Measurements from ENCODE around the gene CMTM8.
A peak's percentile ranks its signal among the peaks of the same experiment; 100 is the strongest.

CMTM8 gene

DNA sequence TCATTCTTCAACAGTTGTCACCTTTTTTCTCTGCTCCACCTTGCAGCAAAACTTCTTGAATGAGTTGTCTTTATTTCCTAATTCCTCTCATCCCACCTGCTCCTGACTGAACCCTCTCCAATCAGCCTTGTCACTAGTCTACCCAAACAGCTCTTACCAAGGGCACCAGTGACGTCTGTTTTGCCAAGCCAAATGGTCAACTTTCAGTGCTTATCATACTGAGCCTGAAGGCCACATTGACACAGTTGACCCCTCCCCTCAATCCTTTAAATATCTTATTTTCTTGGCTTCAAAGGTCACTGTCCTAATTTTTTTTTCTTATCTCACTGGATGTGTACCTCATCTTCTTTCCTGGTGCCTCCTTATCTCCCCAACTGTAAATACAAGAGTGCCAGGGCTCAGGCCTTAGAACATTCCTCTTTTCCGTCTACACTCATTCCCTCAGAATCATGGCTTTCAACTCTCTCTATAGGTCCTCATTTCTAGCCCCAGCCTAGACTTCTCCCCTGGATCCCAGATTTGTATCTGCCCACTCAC lies 43.2 kb downstream of the CMTM8 start:
- no peak for DNase-seq

DNA sequence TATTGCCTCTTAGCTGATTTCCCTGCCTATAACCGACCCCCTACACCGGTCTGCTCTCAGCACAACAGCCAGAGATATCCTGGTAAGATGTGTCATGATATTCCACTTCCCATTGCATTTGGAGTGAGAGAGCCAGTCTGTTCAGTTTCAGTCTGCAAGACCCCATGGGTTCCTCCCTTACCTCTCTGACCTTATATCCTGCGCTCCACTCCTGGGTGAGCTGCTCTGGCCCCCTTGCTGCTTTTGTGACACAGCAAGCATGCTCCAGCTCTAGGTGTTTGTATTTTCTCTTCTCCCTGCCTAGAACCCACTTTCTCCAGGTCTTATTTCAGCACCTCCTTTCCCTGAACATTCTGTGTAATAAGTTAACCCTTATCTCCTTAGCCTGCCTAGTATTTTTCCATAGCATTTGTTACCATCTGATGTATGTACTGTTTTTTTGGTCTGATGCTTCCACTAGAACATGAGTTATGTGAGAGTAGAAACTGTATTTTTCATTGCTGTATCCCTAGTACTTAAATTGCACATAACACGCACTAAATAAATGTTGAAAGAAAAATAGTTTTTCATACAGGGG lies 44.2 kb downstream of the CMTM8 start:
- DNase-seq, result no peak

DNA sequence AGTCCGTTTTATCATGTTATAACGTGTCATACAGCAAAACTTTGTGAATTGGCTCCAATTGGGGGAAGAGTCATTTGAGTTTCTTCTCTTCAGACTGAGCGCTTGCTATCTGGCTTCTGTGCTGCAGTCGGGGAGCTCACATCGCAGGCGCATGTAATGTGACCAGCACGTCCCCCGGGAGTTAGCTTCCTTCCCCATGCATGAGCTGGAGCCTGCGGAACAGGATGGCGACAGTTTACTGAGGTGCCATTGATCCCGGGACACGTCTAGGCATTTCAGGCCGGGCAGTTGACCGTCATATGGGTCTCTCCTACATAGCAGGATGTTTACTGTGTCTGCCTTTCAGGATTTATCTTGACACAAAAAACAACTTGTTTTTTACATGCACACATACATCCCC lies 44.8 kb downstream of the CMTM8 start:
- DNase-seq, result no peak

DNA sequence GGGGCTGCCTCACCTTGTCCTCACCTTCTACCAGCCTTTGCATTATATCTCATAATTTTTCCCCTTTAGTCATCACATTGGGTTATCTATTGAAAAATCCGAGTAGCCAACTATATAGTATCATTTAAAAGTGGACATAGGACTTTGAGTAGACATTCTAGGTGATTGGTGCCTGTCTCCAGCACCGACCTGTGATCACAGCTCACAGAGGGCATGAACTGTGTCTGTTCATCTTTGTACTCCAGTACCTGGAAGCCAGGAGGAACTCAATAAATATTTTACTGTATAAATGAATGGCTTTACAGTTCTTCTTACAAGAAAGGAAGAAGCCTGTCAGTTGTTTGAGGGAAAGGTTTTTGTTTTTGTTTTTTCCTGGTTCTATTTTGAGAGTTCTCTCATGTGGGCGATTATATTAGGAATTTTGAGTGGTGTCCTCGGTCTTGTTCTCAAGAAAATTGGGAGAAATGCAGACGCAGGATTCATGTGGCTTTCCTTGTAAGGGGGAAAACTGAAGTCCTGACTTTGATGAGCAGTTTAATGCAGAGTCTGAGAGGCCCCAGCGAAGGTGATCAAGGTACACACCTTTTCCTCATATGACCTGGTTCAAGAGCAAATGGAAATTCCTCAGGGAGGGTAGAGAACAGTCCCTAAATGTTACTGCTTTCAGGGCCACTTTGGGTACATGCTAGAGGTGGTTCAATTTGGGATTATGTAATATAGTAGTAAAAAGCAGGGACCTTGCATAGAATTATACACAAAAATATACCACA lies 46.1 kb downstream of the CMTM8 start:
- no peak for DNase-seq

DNA sequence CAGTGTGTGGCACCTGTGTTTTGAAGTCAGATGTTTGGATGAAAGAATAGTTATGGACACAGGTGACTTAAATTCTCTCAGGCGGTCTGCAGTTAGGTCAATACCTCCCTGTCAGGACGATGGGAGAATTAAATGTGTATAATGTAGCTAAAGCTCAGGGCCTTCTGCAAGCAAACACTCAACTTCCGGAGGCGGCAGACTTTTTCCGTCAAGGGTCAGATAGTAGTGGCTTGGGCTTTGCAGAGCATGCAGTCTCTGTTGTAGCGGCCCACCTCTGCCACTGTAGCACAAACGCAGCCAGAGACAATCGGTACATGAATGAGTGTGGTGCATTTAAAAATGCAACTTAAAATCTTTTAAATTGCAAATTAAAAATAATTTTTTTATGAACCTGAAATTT lies 47.4 kb downstream of the CMTM8 start:
- no peak for DNase-seq

DNA sequence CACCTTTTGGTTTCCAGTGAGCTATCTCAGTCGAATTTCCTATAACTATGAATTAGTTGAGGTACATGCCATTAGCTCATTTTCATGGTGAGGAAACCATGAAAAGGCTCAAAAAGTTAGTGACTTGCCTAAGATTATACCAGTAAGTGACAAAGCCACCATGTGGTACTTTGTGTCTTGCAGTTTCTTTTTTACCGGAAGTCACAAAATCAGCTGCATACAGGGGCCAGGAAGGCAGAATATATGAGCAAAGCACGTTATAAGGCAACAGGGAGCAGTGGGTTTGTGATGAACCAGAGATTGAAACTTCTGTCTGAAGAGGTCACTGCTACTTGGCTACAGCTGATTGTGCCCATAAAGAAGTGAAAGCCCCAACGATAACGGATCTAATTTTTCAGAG lies 50.3 kb downstream of the CMTM8 start:
- no peak for DNase-seq

DNA sequence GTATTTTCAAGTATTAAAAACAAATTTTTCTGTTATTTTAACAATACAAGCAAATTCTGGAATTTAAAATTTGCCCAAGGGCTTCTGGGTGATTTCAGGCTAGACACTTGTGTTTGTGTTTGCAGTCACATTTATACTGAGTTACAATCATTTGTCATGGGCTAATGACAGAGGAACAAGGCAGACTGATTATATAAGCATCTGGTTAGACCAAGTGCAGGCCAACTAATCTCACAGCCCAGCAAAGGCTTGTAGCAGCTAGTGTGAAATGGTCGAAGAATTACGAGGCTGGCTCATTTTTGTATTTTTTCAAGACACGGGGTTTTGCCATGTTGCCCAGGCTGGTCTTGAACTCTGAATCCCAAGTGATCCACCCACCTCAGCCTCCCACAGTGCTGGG lies 52.1 kb downstream of the CMTM8 start:
- no peak for DNase-seq

DNA sequence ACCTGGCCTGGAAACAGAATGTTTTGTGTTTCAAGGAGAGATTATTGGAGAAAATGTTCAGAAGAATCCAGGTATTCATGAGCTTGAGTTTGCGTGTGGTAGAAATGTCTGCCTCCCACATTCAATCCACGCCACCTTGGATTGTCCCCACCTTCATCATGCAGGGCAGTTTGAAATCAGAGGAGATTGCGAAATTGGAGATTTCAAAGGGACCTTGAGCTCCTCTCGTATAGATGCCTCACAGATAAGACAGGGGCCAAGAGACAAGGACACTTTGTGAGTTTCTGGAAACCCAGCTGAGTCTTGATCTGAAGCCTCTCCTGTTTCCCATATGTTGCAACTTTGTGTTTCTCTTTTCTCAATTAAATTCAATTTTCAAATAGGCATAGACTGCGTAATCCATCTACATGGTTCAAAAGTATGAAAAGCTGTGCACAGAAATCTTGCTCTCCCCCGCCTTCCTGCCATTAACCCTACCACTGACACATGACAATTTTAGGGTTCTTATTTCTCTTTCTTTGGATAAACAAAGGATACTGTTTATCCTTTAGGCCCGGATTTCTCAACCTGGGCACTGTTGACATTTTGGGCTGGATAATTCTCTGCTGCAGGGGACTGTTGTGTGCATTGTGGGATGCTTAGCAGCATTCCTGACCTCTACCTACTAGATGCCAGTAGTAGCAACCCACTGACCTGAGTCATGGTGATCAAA lies 53.8 kb downstream of the CMTM8 start:
- DNase-seq, result no peak

DNA sequence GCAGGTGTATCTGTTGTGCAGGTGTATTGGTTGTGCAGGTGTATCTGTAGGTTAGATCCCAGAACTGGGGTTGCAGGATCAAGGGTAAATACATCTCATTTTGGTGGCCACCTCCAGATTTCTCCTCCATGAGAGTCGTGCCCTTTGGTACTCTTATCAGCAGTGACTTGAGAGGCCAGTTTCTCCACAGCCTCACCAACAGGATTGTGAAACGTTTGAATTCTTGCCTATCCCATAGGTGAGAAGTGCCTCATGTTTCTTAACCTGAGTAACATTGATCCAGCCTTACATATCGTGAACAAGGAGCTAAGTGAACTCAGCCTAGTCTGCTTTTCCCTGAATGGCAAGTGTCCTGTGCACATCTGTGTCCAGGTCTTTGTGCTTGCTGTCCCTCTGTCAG lies 55.4 kb downstream of the CMTM8 start:
- DNase-seq, result no peak

DNA sequence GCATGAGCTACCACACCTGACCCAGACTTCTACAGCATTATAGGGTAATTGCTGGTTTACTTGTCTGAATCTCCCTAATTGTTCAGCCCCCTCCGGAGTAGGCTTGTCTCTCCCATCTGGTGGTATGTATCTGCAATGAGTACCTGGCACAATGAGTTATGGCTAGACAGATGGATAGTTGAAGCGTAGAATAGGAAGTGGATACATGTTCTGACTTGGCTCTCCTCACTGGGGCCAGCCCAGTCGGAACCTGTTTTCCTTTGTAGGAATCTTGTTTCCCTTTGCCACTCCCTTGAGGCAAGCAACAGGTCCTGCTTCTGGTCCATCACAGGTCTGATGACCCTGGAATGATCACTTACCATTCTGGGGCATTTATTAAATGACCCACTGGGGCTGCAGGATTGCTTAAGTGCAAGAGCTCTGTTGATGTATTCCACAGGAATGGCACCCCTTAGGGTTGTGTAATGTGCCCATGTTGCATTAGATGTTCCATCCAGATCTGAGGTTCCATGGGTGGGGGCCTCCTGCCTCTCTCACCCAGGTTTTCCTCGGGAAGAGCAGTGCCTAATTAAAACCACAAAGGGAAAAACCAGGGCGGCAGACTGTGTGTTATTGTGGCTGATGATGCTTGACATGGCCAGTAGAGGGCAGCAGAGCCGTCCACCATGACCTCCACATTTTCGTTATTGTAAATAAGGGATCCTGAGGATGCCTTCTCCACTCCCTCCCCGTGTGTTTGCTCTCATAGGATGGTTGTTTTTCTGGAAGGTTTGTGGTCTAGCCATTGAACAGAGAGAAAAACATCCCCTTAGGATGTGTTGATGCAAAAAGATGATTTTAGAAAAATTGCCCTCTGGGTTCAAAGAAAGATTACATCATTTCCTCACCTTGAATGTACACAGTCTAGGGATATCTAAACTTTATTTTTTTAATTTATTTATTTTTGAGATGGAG lies 58.0 kb downstream of the CMTM8 start:
- peak; percentile 62 for DNase-seq

DNA sequence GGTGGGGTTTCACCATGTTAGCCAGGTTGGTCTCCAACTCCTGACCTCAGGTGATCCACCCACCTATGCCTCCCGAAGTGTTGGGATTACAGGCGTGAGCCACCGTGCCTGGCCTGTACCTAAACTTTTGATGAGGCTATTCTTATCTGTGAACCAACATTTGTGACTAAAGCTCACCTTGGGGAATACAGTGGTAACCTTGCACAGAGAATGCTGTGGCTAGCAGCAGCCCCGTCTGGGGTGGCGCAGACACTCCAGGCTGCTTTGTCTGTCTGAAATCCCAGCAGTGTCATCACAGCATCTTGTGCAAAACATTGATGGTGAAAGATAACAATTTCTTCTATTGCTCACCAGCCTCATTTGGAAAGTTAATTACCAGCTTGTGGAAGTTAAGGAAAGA lies 58.9 kb downstream of the CMTM8 start:
- DNase-seq, result no peak

DNA sequence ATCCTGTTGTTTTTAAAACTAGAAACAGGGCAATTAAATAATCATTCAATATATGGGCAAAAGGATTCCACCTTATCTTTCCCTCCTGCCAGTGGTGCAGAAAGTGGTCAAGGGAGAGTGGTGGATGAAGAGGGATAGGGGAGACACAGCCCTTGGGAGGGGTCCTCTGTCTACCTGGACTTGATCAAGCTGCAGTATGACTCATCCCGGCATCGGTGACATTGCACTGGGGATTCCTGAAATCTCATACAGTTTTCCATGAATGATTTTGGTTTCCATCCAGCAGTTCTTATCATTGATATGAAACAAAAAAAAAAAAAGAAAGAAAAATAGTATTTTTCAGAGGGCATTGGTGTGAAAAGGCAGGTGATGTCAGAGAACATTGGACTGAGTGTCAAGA lies 62.9 kb downstream of the CMTM8 start:
- no peak for DNase-seq

DNA sequence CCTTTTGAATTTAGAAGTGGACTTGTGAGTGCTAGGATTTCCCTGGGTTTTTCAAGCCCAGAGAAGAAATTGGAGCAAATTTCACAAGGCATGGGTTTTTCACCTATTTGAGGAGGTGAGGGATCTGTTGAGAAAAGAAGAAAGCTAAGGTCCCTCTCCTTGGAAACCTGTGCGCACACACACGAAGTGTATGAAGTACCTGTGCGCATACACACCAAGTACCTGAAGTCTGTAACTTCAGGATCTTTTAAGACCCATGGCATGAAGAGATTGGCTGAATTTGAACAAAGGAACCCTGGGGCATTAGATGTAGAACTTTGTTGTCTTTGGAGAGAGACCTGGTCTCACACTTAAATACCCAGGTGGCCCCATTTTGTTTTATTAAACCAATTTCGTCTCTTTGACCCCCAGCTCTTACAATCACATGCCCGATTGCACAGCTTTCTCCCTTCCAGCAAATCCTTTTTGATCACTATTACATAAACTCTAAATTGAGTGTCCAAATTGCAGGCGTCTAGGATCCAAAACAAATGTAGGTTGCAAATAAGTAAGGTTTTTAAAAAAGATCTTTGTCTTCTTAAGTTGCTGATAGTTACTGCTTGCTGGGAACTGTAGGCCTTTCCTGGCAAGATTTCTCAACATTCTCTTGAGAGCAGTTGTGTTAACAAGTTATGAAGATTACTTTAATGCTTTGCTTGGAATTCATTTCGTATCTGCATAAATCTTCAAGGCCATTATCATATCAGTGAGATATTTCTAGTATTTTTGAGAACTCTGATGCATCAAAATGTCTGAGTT lies 64.3 kb downstream of the CMTM8 start:
- DNase-seq, result no peak

DNA sequence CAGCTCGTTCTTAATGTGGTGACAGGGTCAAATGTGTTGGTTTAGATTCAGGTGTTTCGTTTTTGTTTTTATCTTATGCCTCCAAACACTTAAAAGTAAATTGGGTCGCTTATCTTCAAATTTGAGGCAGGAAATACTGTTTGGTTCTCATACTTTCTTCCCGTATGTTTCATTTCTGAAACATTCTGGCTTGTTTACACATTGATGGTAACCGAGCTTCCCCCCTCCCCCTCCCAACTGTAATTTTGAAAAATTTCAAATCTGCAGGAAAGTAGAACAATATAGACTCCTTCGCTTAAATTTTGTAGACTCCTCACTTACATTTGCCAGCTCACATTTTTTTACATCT lies 64.9 kb downstream of the CMTM8 start:
- no peak for DNase-seq

DNA sequence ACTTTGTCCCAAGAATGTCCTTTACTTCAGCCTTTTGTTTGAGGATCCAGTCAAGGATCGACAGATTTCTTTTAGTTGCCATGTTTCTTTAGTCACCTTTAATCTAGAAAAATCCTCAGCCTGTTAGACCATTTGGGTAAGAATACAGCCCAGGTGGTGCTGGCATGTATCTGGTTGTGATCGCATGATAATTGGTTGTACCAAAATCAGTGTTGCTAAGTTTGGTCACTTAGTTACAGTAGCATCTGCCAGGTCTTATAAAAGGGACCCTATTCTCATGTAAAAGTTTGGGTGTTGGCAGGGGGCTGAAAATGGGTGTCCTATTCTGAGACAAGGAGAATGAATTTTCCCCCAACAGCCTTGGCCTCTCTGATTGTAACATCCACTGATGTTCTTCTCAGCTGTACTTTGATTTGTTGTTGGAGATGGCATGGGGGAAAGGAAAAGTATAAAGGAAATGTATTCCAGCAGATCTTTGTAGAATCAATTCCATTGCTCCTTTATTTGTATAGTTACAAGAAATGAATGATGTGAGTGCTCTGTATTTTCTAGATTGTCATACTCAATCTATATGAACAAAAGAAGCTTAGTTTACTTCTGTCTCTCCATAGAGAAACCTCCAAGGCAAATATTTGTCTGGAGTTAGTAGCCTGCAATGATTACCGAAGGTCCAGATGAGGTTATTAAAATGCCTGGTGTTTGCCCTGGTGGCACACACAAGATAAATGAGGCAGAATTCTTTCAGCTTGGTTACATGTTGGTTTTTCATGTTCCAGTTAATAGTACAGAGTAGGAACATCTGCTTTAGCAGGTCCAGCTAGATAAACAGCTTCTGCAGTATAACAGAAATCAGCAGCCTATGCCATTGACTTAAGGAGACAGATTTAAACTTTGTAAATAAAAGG lies 65.7 kb downstream of the CMTM8 start:
- DNase-seq, result peak; percentile 49

DNA sequence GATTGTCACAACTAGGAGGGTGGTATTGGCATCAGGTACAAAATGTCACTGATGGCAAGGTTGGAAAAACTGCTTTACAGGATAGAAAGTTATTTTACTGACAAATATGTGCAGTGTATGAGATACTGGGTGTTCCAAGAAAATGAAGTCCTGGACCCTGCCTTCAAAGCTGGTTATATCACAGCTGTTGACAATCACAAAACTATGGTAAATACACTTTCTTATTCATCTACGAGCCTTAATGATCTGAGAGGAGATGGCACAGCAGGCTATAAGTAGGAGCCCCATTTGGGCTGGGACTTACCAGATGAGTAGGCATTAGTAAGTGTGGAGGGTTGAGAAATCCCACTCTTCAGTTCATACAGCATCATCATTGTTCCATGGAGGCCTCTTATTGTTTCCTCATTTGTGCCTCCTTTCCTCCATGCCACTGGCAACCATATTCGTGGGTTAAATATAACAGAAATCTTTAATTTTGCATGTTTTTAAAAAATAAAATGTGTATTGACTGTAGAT lies 66.9 kb downstream of the CMTM8 start:
- DNase-seq, result no peak

DNA sequence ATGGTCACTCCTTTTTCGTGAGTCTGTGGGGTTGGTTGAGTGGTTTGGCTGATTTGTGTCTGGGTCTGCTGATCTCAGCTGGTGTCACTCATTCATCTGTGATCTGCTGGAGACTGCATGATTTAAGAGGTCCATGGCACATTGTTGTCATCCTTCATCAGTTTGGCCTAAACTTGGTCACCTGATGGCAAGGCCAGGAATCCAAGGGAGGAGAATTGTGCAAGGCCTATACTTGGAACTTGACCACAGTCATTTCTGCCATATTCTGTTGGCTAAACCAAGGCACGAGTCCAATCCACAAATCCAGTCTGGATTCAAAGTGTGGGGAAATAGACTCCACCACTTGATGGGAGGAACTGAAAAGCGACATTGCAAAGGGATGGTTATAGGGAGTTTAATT lies 67.6 kb downstream of the CMTM8 start:
- DNase-seq, result no peak

DNA sequence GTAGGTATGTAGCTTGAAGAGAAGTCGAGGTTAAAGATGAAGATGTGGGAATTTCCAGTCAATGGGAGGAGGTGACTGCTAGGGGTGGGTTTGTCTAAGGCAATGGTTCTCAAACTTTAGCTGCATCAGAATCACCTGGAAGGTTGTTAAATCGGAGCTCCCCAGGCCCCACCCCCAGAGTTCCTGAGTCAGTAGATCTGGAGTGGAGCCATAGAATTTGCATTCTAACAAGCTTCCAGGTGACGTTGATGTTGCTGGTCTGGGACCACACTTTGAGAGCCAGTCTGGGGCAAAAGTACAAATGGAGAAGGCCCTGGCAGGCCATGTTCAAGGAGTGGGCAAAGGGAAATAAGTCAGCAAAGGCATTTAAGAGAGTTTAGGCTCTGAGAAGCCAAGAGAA lies 69.1 kb downstream of the CMTM8 start:
- DNase-seq, result no peak

DNA sequence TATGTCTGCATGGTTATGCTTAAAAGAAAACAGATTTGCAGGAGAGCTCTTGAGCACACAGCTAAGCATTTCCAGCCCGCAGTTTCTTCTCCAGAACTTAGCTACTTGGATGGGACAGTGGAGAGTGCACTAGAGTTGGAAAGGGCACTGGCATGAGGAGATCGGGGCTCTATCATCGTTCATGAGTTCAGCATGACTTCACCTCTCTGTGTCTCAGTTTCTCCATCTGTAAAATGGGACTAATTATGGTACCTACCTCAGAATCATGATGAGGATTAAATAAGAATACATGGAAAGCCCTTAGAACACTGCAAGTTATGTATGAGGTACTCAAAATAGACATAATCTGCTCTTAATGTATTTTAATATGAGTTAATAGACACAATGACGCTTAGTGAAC lies 69.9 kb downstream of the CMTM8 start:
- DNase-seq, result no peak

DNA sequence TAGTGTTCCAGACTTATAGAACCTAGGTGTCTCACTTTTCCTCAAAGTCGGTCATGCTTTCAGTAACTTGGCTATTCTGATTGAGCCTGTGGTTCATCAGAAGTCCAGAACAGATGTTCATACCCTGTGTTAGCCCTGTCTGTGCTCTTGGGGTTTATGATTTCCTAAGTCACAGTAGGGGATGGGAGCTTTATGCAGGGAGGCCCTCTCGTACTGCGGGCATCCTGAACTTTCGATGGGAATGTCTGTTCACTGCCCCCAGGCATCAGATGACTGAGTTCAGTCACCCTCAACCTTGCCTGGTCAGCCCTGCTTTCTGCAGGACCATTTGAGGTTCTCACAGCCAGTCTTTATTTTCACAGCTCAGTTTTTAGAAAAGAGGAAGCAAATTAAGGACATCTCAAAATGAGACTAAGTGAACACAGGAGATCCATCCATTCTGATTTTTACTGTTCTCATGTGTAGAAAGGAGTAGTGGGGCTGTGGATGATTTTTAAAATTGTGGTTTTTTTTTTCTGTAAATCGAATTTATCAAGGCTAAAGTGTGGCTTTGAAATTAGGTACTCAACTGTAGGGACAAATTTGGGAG lies 71.3 kb downstream of the CMTM8 start:
- DNase-seq, result no peak

Data from NCI-H1092 treated with DMSO at 0.1 percent for 48 hours (cell line).